Measurements from ENCODE around the gene POLR3E.

POLR3E gene

GRCh38 chr16:22317625-22318024 lies 20.4 kb downstream of the POLR3E start:
- DNase-seq = no peak

- no peak for DNase-seq
Observed at GRCh38 chr16:22318690-22319358, 21.6 kb downstream of the POLR3E start.

GRCh38 chr16:22320572-22321339 lies 23.5 kb downstream of the POLR3E start:
- DNase-seq = no peak

- DNase-seq = peak; percentile 68
Observed at GRCh38 chr16:22321340-22322001, 24.3 kb downstream of the POLR3E start.

- no peak for DNase-seq
Observed at GRCh38 chr16:22322021-22322471, 24.8 kb downstream of the POLR3E start.

GRCh38 chr16:22322741-22323140 lies 25.5 kb downstream of the POLR3E start:
- no peak for DNase-seq

GRCh38 chr16:22323173-22323958 lies 26.2 kb downstream of the POLR3E start:
- no peak for DNase-seq

- no peak for DNase-seq
Observed at GRCh38 chr16:22323959-22324786, 27.0 kb downstream of the POLR3E start.

GRCh38 chr16:22324787-22325597 lies 27.8 kb downstream of the POLR3E start:
- DNase-seq = no peak

GRCh38 chr16:22325598-22326368 lies 28.6 kb downstream of the POLR3E start:
- no peak for DNase-seq

GRCh38 chr16:22326369-22326652 lies 29.1 kb downstream of the POLR3E start:
- no peak for DNase-seq

GRCh38 chr16:22326771-22327445 lies 29.7 kb downstream of the POLR3E start:
- DNase-seq = no peak

- no peak for DNase-seq
Observed at GRCh38 chr16:22327446-22327775, 30.2 kb downstream of the POLR3E start.

- DNase-seq = no peak
Observed at GRCh38 chr16:22328081-22328725, 31.0 kb downstream of the POLR3E start.

GRCh38 chr16:22329199-22329695 lies 32.0 kb downstream of the POLR3E start:
- DNase-seq = no peak

GRCh38 chr16:22330326-22330725 lies 33.1 kb downstream of the POLR3E start:
- no peak for DNase-seq

GRCh38 chr16:22333457-22333994 lies 36.3 kb downstream of the POLR3E start:
- no peak for DNase-seq

- DNase-seq = no peak
Observed at GRCh38 chr16:22335668-22336246, 38.5 kb downstream of the POLR3E start.

GRCh38 chr16:22336581-22336980 lies 39.4 kb downstream of the POLR3E start:
- no peak for DNase-seq

Measured in retina (tissue), 1 donor.